K562 (cell line): ENCODE data around the gene LST1. TPM values are rescaled to one million over a fixed set of nuclear protein-coding genes. Genes with fewer than 3 reads are reported as not detected.

Source experiments
- ETV1 ChIP-seq: fragments of 450-650 bp; conservative IDR thresholded peaks from 2 replicates; pipeline ENCODE4 v1.6.1; 2016; ENCODE audit warnings: missing genetic modification characterization, control low read depth, low read depth, missing compliant biosample characterization
- GABPB1 ChIP-seq: sonication (generic); formaldehyde crosslinking; IDR thresholded peaks from 2 replicates; pipeline ENCODE4 v1.8.0; 2022; ENCODE audit warnings: mild to moderate bottlenecking, missing genetic modification reagents
- GTF2F1 ChIP-seq: IDR thresholded peaks from 2 replicates; pipeline ENCODE4 v1.6.1; 2011; ENCODE audit warnings: low read depth, low read length, improper control_type of control experiment
- HDAC3 ChIP-seq: fragments of 450-650 bp; IDR thresholded peaks from 2 replicates; pipeline ENCODE4 v1.6.1; 2018; ENCODE audit warnings: borderline replicate concordance, mild to moderate bottlenecking, moderate library complexity; ENCODE audit not compliant: partially characterized antibody
- MGA ChIP-seq: fragments of 450-650 bp; IDR thresholded peaks from 2 replicates; pipeline ENCODE4 v1.6.1; 2016; ENCODE audit warnings: mild to moderate bottlenecking, moderate library complexity
- NFYB ChIP-seq: IDR thresholded peaks from 2 replicates; pipeline ENCODE4 v1.6.1; 2011; ENCODE audit warnings: mild to moderate bottlenecking, moderate library complexity; ENCODE audit not compliant: insufficient read length; ENCODE audit errors: extremely low read depth
- SRSF3 ChIP-seq: fragments of 200-400 bp; formaldehyde crosslinking; IDR thresholded peaks from 2 replicates; pipeline ENCODE4 v1.6.1; 2016; ENCODE audit warnings: mild to moderate bottlenecking, low read length, moderate library complexity; ENCODE audit not compliant: insufficient read depth
- ZFPM2 ChIP-seq: fragments of 250-450 bp; sonication (Bioruptor Pico); IDR thresholded peaks from 2 replicates; pipeline ENCODE4 v1.5.1; 2022; ENCODE audit warnings: mild to moderate bottlenecking
- polyA plus RNA-seq, 8 experiments: library from polyadenylated mRNA; depleted of rRNA in 4 of 8; stranded (reverse) in 5 of 8; unstranded in 3 of 8; fragments of >200 nt; fragmentation: Nextera tagmentation in 2 of 8; fragmentation: Illumina TruSeq in 1 of 8; extraction: Ambion mirVana in 2 of 8; extraction: Trizol in 1 of 8; gene quantifications; 2 replicates each; pipeline versions ENCODE4 v1.2.1 to v1.2.3, GENCODE V29; 2011 to 2014; ENCODE audit warnings: inconsistent platforms in 1 of 8, missing spikeins in 1 of 8
- total RNA-seq, 7 experiments: library from RNA; depleted of rRNA in 6 of 7; stranded (reverse); fragments of >200 nt in 6 of 7; fragmentation: Illumina TruSeq in 2 of 7; extraction: Trizol in 2 of 7; gene quantifications; 2 replicates each; pipeline versions ENCODE4 v1.2.1 to v1.2.3, GENCODE V29; 2011 to 2021; ENCODE audit warnings: low replicate concordance in 1 of 7
- TF ChIP-seq, protein P1 (sequence below): conservative IDR thresholded peaks from 2 replicates; pipeline ENCODE4 v1.6.1; 2011; ENCODE audit warnings: low read depth, mild to moderate bottlenecking, low read length; ENCODE audit not compliant: control insufficient read depth
- TF ChIP-seq, protein P2 (sequence below), 3 experiments: IDR thresholded peaks in 2 of 3; conservative IDR thresholded peaks in 1 of 3; 2 replicates each; pipeline ENCODE4 v1.5.1; 2011 to 2012; ENCODE audit warnings: low read length in 3 of 3, mild to moderate bottlenecking in 3 of 3, control low read depth in 2 of 3, improper control_type of control experiment in 1 of 3, inconsistent platforms in 1 of 3, low read depth in 1 of 3, mixed read lengths in 1 of 3, moderate library complexity in 1 of 3; ENCODE audit not compliant: insufficient read depth in 2 of 3
- TF ChIP-seq, protein P3 (sequence below): fragments of 450-650 bp; conservative IDR thresholded peaks from 2 replicates; pipeline ENCODE4 v1.6.1; 2016; ENCODE audit warnings: missing genetic modification characterization, low read depth, mild to moderate bottlenecking, missing compliant biosample characterization, moderate library complexity

Gene LST1
- total and polyA plus RNA-seq, 9 of the 15 experiments (the other 6 are each of a cell fraction or from before 2014, with no cell fraction given) = 0.82 to 7.8 (median 1.7) TPM

DNA sequence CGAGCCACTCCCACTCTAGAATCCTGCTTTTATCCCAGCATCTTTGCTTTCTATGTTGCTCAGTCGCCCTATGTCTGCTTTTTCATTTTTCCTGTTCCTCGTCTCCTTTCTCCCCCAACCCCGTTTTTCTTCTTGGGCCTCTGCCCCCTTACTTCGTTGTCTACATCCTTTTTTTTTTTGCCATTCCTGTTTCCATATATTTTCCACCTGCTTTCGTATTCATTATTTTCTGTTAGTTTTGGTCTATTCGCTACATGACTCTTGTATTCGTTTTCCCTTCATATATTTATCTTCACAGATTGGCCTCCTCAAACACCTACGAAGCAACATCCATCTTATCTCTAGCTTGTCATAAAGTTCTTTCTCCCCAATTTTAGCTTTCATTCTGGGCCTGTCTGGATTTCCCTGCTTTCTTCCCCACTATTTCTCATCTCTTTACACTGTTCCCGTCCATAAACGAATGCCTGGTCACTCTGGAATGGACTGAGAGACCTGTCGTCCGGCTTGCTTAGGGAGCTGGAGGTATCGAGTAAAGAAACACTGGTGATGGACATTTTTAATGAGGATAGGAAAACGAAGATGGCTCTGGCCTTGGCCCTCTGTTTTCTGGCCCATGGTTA lies 35.4 kb downstream of the LST1 start (continued):
- TF ChIP-seq, protein P1, sequence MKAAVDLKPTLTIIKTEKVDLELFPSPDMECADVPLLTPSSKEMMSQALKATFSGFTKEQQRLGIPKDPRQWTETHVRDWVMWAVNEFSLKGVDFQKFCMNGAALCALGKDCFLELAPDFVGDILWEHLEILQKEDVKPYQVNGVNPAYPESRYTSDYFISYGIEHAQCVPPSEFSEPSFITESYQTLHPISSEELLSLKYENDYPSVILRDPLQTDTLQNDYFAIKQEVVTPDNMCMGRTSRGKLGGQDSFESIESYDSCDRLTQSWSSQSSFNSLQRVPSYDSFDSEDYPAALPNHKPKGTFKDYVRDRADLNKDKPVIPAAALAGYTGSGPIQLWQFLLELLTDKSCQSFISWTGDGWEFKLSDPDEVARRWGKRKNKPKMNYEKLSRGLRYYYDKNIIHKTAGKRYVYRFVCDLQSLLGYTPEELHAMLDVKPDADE = no peak
- TF ChIP-seq HDAC3 = peak; percentile 27
- TF ChIP-seq NFYB = no peak
- no peak for TF ChIP-seq SRSF3
- TF ChIP-seq, protein P2, sequence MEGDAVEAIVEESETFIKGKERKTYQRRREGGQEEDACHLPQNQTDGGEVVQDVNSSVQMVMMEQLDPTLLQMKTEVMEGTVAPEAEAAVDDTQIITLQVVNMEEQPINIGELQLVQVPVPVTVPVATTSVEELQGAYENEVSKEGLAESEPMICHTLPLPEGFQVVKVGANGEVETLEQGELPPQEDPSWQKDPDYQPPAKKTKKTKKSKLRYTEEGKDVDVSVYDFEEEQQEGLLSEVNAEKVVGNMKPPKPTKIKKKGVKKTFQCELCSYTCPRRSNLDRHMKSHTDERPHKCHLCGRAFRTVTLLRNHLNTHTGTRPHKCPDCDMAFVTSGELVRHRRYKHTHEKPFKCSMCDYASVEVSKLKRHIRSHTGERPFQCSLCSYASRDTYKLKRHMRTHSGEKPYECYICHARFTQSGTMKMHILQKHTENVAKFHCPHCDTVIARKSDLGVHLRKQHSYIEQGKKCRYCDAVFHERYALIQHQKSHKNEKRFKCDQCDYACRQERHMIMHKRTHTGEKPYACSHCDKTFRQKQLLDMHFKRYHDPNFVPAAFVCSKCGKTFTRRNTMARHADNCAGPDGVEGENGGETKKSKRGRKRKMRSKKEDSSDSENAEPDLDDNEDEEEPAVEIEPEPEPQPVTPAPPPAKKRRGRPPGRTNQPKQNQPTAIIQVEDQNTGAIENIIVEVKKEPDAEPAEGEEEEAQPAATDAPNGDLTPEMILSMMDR (IDR thresholded peaks at IDR 0.05 in 2 of 3, conservative IDR thresholded peaks at IDR 0.05 in 1 of 3; ENCODE audit: insufficient read depth in 2 of 3, low read depth in 1 of 3, low read length in 3 of 3) = no peak
- TF ChIP-seq GABPB1 (CRISPR knock-in tag) = no peak
- TF ChIP-seq ZFPM2 (CRISPR knock-in tag) = no peak
- no peak for TF ChIP-seq MGA
- TF ChIP-seq, protein P3, sequence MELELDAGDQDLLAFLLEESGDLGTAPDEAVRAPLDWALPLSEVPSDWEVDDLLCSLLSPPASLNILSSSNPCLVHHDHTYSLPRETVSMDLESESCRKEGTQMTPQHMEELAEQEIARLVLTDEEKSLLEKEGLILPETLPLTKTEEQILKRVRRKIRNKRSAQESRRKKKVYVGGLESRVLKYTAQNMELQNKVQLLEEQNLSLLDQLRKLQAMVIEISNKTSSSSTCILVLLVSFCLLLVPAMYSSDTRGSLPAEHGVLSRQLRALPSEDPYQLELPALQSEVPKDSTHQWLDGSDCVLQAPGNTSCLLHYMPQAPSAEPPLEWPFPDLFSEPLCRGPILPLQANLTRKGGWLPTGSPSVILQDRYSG = no peak
- no peak for TF ChIP-seq GTF2F1
- no peak for TF ChIP-seq ETV1
